HepG2 (cell line): ENCODE measurements around the gene GPX2. TPM values are rescaled to one million over a fixed set of nuclear protein-coding genes. Genes with fewer than 3 reads are reported as not detected.

Source experiments
- ATRX ChIP-seq: sonication (generic); formaldehyde crosslinking; IDR thresholded peaks from 2 replicates; pipeline ENCODE4 v1.4.0; 2020; ENCODE audit warnings: missing genetic modification reagents, borderline replicate concordance
- DNMT3B ChIP-seq: conservative IDR thresholded peaks from 2 replicates; pipeline ENCODE4 v1.6.1; 2016; ENCODE audit warnings: missing biosample characterization, control low read depth
- HHEX ChIP-seq: IDR thresholded peaks from 2 replicates; pipeline ENCODE4 v1.6.1; 2016; ENCODE audit warnings: control low read depth
- RBM22 ChIP-seq: fragments of 200-400 bp; formaldehyde crosslinking; optimal IDR thresholded peaks from 2 replicates; pipeline ENCODE3; 2017; ENCODE audit warnings: mild to moderate bottlenecking, low read length, moderate library complexity
- ZEB1 ChIP-seq: IDR thresholded peaks from 2 replicates; pipeline ENCODE4 v1.6.1; 2012; ENCODE audit warnings: mild to moderate bottlenecking, low read depth, inconsistent platforms; ENCODE audit not compliant: insufficient replicate concordance
- ZNF20 ChIP-seq: sonication (generic); formaldehyde crosslinking; IDR thresholded peaks from 2 replicates; pipeline ENCODE4 v1.4.0; 2020; ENCODE audit warnings: mild to moderate bottlenecking, moderate library complexity, missing genetic modification reagents
- ZNF773 ChIP-seq: sonication (generic); formaldehyde crosslinking; IDR thresholded peaks from 2 replicates; pipeline ENCODE4 v1.4.0; 2020; ENCODE audit warnings: missing genetic modification reagents, borderline replicate concordance
- ZNF781 ChIP-seq: sonication (generic); formaldehyde crosslinking; IDR thresholded peaks from 2 replicates; pipeline ENCODE4 v1.5.1; 2020; ENCODE audit warnings: borderline replicate concordance, mild to moderate bottlenecking, missing genetic modification reagents; ENCODE audit errors: not compliant biosample characterization
- polyA plus RNA-seq, 8 experiments: library from polyadenylated mRNA; depleted of rRNA in 3 of 8; stranded (reverse) in 7 of 8; unstranded in 1 of 8; fragments of >200 nt; fragmentation: Illumina TruSeq in 4 of 8; extraction: Trizol in 4 of 8; gene quantifications; 2 replicates each; pipeline versions ENCODE4 v1.2.1 to v1.2.3, GENCODE V29; 2011 to 2016; ENCODE audit warnings: low read depth in 4 of 8, missing spikeins in 1 of 8, mixed read lengths in 1 of 8; ENCODE audit not compliant: insufficient read depth in 1 of 8
- total RNA-seq, 5 experiments: library from RNA; depleted of rRNA; stranded (reverse); fragments of >200 nt; fragmentation: Illumina TruSeq; extraction: Trizol; gene quantifications; 2 replicates each; pipeline ENCODE4 v1.2.3, GENCODE V29; 2016; ENCODE audit warnings: low read depth in 1 of 5
- TF ChIP-seq, protein P1 (sequence below): sonication (generic); formaldehyde crosslinking; conservative IDR thresholded peaks from 2 replicates; pipeline ENCODE4 v1.4.0; 2020; ENCODE audit warnings: mild to moderate bottlenecking, missing genetic modification reagents, moderate library complexity
- TF ChIP-seq, protein P2 (sequence below): sonication (generic); formaldehyde crosslinking; IDR thresholded peaks from 2 replicates; pipeline ENCODE4 v1.5.0; 2020; ENCODE audit warnings: mild to moderate bottlenecking, missing genetic modification reagents
- TF ChIP-seq, protein P3 (sequence below): IDR thresholded peaks from 2 replicates; pipeline ENCODE4 v1.6.1; 2018; ENCODE audit warnings: missing genetic modification reagents
- TF ChIP-seq, protein P4 (sequence below): IDR thresholded peaks from 2 replicates; pipeline ENCODE4 v1.6.1; 2016; ENCODE audit warnings: low read depth, missing genetic modification reagents, missing compliant biosample characterization

Gene GPX2
- total and polyA plus RNA-seq, 2 of the 13 experiments (the other 11 are each of a cell fraction or from before 2014, with no cell fraction given): 526 to 674 TPM

DNA sequence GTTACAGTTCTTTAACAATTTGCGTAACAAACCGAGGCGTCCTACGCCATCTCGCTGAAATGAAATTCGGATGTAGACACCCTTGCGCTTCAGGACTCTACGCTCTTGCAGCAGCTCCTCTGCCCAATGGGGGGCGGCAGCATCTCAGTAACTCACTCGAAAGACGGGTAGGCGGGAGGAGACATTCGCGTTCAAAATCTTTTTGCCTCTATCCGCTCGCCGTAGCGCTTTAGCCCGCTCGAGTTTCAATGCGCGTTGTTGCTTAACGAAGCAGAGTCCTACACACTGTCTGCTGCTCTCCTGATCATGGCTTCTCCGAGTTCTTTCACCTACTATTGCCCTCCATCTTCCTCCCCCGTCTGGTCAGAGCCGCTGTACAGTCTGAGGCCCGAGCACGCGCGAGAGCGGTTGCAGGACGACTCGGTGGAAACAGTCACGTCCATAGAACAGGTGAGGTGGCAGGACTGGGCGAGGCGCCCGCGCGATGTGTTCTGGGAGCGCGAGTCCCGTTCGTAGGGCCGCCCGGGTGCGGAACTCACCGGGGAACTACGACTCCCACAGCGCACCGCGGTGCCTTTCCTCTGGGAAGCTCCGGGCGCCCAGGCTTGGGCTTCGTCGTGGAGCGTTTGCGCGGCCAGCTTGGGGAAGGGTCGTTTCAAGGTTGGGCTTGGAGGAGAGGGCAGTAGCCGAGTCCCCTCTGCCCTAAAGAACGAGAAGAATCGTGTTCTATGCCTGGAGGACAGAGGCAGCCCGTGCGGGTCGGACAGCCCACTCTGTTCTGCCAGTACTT lies 44.3 kb upstream of the GPX2 start, which contains the start of gene FNTB (continued):
- TF ChIP-seq, protein P1, sequence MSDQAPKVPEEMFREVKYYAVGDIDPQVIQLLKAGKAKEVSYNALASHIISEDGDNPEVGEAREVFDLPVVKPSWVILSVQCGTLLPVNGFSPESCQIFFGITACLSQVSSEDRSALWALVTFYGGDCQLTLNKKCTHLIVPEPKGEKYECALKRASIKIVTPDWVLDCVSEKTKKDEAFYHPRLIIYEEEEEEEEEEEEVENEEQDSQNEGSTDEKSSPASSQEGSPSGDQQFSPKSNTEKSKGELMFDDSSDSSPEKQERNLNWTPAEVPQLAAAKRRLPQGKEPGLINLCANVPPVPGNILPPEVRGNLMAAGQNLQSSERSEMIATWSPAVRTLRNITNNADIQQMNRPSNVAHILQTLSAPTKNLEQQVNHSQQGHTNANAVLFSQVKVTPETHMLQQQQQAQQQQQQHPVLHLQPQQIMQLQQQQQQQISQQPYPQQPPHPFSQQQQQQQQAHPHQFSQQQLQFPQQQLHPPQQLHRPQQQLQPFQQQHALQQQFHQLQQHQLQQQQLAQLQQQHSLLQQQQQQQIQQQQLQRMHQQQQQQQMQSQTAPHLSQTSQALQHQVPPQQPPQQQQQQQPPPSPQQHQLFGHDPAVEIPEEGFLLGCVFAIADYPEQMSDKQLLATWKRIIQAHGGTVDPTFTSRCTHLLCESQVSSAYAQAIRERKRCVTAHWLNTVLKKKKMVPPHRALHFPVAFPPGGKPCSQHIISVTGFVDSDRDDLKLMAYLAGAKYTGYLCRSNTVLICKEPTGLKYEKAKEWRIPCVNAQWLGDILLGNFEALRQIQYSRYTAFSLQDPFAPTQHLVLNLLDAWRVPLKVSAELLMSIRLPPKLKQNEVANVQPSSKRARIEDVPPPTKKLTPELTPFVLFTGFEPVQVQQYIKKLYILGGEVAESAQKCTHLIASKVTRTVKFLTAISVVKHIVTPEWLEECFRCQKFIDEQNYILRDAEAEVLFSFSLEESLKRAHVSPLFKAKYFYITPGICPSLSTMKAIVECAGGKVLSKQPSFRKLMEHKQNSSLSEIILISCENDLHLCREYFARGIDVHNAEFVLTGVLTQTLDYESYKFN (CRISPR knock-in tag): peak; percentile 51
- TF ChIP-seq ZEB1 (peak; percentile 85), DNMT3B (CRISPR knock-in tag) (no peak), RBM22 (no peak), HHEX (CRISPR knock-in tag) (no peak), ZNF773 (no peak), ZNF781 (CRISPR knock-in tag) (peak; percentile 47), ATRX (CRISPR knock-in tag) (no peak), ZNF20 (no peak; the same call in 1 of the 2 replicates)
- TF ChIP-seq, protein P2, sequence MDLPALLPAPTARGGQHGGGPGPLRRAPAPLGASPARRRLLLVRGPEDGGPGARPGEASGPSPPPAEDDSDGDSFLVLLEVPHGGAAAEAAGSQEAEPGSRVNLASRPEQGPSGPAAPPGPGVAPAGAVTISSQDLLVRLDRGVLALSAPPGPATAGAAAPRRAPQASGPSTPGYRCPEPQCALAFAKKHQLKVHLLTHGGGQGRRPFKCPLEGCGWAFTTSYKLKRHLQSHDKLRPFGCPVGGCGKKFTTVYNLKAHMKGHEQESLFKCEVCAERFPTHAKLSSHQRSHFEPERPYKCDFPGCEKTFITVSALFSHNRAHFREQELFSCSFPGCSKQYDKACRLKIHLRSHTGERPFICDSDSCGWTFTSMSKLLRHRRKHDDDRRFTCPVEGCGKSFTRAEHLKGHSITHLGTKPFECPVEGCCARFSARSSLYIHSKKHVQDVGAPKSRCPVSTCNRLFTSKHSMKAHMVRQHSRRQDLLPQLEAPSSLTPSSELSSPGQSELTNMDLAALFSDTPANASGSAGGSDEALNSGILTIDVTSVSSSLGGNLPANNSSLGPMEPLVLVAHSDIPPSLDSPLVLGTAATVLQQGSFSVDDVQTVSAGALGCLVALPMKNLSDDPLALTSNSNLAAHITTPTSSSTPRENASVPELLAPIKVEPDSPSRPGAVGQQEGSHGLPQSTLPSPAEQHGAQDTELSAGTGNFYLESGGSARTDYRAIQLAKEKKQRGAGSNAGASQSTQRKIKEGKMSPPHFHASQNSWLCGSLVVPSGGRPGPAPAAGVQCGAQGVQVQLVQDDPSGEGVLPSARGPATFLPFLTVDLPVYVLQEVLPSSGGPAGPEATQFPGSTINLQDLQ (CRISPR knock-in tag): no peak; the same call in none of the 2 replicates
- TF ChIP-seq, protein P3, sequence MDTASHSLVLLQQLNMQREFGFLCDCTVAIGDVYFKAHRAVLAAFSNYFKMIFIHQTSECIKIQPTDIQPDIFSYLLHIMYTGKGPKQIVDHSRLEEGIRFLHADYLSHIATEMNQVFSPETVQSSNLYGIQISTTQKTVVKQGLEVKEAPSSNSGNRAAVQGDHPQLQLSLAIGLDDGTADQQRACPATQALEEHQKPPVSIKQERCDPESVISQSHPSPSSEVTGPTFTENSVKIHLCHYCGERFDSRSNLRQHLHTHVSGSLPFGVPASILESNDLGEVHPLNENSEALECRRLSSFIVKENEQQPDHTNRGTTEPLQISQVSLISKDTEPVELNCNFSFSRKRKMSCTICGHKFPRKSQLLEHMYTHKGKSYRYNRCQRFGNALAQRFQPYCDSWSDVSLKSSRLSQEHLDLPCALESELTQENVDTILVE (CRISPR knock-in tag): no peak
- TF ChIP-seq, protein P4, sequence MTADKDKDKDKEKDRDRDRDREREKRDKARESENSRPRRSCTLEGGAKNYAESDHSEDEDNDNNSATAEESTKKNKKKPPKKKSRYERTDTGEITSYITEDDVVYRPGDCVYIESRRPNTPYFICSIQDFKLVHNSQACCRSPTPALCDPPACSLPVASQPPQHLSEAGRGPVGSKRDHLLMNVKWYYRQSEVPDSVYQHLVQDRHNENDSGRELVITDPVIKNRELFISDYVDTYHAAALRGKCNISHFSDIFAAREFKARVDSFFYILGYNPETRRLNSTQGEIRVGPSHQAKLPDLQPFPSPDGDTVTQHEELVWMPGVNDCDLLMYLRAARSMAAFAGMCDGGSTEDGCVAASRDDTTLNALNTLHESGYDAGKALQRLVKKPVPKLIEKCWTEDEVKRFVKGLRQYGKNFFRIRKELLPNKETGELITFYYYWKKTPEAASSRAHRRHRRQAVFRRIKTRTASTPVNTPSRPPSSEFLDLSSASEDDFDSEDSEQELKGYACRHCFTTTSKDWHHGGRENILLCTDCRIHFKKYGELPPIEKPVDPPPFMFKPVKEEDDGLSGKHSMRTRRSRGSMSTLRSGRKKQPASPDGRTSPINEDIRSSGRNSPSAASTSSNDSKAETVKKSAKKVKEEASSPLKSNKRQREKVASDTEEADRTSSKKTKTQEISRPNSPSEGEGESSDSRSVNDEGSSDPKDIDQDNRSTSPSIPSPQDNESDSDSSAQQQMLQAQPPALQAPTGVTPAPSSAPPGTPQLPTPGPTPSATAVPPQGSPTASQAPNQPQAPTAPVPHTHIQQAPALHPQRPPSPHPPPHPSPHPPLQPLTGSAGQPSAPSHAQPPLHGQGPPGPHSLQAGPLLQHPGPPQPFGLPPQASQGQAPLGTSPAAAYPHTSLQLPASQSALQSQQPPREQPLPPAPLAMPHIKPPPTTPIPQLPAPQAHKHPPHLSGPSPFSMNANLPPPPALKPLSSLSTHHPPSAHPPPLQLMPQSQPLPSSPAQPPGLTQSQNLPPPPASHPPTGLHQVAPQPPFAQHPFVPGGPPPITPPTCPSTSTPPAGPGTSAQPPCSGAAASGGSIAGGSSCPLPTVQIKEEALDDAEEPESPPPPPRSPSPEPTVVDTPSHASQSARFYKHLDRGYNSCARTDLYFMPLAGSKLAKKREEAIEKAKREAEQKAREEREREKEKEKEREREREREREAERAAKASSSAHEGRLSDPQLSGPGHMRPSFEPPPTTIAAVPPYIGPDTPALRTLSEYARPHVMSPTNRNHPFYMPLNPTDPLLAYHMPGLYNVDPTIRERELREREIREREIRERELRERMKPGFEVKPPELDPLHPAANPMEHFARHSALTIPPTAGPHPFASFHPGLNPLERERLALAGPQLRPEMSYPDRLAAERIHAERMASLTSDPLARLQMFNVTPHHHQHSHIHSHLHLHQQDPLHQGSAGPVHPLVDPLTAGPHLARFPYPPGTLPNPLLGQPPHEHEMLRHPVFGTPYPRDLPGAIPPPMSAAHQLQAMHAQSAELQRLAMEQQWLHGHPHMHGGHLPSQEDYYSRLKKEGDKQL (CRISPR knock-in tag): no peak; the same call in none of the 2 replicates
